Muscle layer of duodenum (tissue), 2 donors: Measurements from ENCODE around the gene SND1.

ENCODE experiments used
- H3K27ac ChIP-seq: one replicate; pipeline ENCODE4 v1.7.0; 2013; ENCODE audit warnings: mild to moderate bottlenecking, low read length
- H3K27me3 ChIP-seq: one replicate; pipeline ENCODE4 v1.7.0; 2013; ENCODE audit warnings: low read depth, mild to moderate bottlenecking, control low read depth, low read length
- H3K36me3 ChIP-seq, 2 donors: one replicate each; pipeline ENCODE4 v1.7.0; 2013; ENCODE audit warnings: low read length in 2 of 2, control low read depth in 1 of 2, mild to moderate bottlenecking in 1 of 2; ENCODE audit not compliant: insufficient read depth in 2 of 2, control insufficient read depth in 1 of 2
- H3K4me1 ChIP-seq, 2 donors: one replicate each; pipeline ENCODE4 v1.7.0; 2013; ENCODE audit warnings: low read length in 2 of 2, mild to moderate bottlenecking in 2 of 2, control low read depth in 1 of 2, moderate library complexity in 1 of 2; ENCODE audit not compliant: insufficient read depth in 2 of 2, control insufficient read depth in 1 of 2
- H3K4me3 ChIP-seq, 2 donors: one replicate each; pipeline ENCODE4 v1.7.0; 2013; ENCODE audit warnings: low read length in 2 of 2, low read depth in 1 of 2, mild to moderate bottlenecking in 1 of 2
- H3K9me3 ChIP-seq, 2 donors: one replicate each; pipeline ENCODE4 v1.7.0; 2013; ENCODE audit warnings: low read length in 2 of 2, control low read depth in 1 of 2, mild to moderate bottlenecking in 1 of 2; ENCODE audit not compliant: control insufficient read depth in 1 of 2
- donor health status: healthy.

Gene SND1

GRCh38 chr7:127878791-127879190 lies 226.8 kb downstream of the SND1 start:
- no peak overlapping the region for H3K4me3 ChIP-seq
- H3K27ac ChIP-seq, result no peak overlapping the region
- H3K36me3 ChIP-seq, result no peaks in the 10 kb centered on the region
- peaks cover 0 to 4% of the 10 kb centered on the region in 2 donors for H3K4me1 ChIP-seq
- no peaks in the 10 kb centered on the region for H3K9me3 ChIP-seq
- no peaks in the 10 kb centered on the region for H3K27me3 ChIP-seq

GRCh38 chr7:127879436-127879835 lies 227.4 kb downstream of the SND1 start:
- Histone ChIP-seq H3K4me3 (no peak overlapping the region), H3K27ac (no peak overlapping the region), H3K36me3 (no peaks in the 10 kb centered on the region), H3K4me1 (peaks cover 0 to 4% of the 10 kb centered on the region in 2 donors), H3K27me3 (no peaks in the 10 kb centered on the region), H3K9me3 (no peaks in the 10 kb centered on the region)

DNA sequence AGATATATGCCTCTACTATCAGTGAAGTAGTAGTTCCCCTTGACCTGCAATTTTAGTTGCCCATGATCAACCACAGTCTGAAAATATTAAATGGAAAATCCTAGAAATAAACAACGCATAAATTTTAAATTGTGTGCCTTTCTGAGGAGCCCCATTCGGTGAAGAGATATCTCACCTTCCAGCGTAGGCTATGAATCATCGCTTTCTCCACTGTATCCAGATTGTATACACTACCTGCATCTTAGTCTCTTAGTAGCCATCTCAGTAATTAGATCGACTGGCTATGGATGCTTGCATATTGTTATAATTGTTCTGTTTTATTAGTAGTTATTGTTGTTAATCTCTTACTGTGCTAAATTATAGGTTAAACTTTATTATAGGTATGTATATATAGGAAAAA lies 227.9 kb downstream of the SND1 start:
- H3K36me3 ChIP-seq, result no peaks in the 10 kb centered on the region
- H3K9me3 ChIP-seq, result no peaks in the 10 kb centered on the region
- H3K4me3 ChIP-seq, result no peak overlapping the region
- no peak overlapping the region for H3K27ac ChIP-seq
- H3K27me3 ChIP-seq, result no peaks in the 10 kb centered on the region
- peaks cover 0 to 4% of the 10 kb centered on the region in 2 donors for H3K4me1 ChIP-seq

- Histone ChIP-seq H3K27me3 (no peaks in the 10 kb centered on the region), H3K4me3 (no peak overlapping the region), H3K36me3 (no peaks in the 10 kb centered on the region), H3K9me3 (no peaks in the 10 kb centered on the region), H3K27ac (no peak overlapping the region), H3K4me1 (peaks cover 0 to 4% of the 10 kb centered on the region in 2 donors)
These were observed 228.5 kb downstream of the SND1 start for GRCh38 chr7:127880454-127880853.

- no peak overlapping the region for H3K27ac ChIP-seq
These were observed 229.6 kb downstream of the SND1 start for GRCh38 chr7:127881564-127881963.

DNA sequence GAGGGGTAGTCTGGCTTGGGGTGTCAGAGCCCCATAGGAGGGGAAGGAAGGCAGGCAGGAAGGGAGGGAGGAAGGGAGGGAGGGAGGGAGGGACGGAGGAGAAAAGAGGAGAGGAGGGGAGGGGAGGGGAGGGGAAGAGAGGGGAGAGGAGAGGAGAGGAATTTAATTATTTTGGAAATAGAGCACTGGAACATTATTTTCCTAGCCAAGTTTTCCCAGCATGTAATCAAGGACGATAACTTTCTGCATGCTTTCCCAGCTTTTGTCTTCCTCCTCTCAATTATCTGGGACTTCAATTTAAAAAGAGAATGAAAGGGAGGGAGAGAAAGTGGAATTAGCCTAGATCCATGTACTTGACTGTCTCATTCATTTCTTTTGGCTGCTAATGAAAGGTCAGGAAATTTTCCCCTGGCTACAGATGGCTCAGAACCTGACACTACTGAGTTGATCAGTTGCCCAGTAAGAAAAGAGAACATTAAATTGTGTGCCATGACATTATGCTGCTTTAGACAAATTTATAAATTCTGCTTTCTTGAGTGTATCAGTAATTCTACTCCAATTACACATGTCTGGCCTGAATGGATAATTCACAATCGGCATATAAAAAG lies 230.4 kb downstream of the SND1 start:
- no peaks in the 10 kb centered on the region for H3K36me3 ChIP-seq
- H3K4me3 ChIP-seq, result no peak overlapping the region
- peaks cover 0 to 4% of the 10 kb centered on the region in 2 donors for H3K4me1 ChIP-seq
- H3K9me3 ChIP-seq, result no peaks in the 10 kb centered on the region
- no peaks in the 10 kb centered on the region for H3K27me3 ChIP-seq
- H3K27ac ChIP-seq, result no peak overlapping the region

More at GRCh38 chr7:127881564-127881963, 229.6 kb downstream of the SND1 start:
- H3K9me3 ChIP-seq, result no peaks in the 10 kb centered on the region
- no peaks in the 10 kb centered on the region for H3K27me3 ChIP-seq
- peaks cover 0 to 4% of the 10 kb centered on the region in 2 donors for H3K4me1 ChIP-seq
- H3K36me3 ChIP-seq, result no peaks in the 10 kb centered on the region
- H3K4me3 ChIP-seq, result no peak overlapping the region

- Histone ChIP-seq H3K27me3 (no peaks in the 10 kb centered on the region), H3K9me3 (no peaks in the 10 kb centered on the region), H3K27ac (no peak overlapping the region), H3K36me3 (peaks cover 6 to 10% of the 10 kb centered on the region in 2 donors), H3K4me3 (no peak overlapping the region), H3K4me1 (peaks cover 0 to 4% of the 10 kb centered on the region in 2 donors)
These were observed 232.1 kb downstream of the SND1 start for GRCh38 chr7:127884066-127884559.

DNA sequence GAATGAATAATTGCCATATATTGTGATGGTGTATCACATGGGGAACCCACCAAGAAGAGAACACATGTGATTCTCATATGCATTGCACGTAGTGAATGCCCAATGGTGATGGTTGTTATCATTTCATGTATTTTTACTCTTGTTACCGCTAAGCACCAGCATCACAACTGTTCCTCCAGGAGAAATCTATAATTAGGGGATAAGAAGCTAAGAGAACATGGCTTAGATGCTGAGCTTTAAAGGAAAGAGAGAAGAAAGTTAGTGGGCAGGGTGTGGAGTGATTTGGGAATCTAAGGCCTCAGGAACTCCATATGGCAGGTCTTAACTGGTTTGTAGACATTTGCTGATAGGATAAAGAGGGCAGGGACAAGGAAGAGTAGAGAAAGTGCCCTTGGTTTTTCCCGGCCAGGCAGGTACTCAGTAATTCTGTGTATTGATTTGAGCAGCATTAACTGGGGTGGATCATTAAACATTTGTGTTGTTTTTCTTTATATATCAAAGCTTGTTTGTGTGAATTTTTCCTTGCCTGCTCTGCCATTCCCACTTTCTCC lies 233.3 kb downstream of the SND1 start:
- H3K36me3 ChIP-seq, result peaks cover 6 to 10% of the 10 kb centered on the region in 2 donors
- H3K27ac ChIP-seq, result no peak overlapping the region
- H3K4me3 ChIP-seq, result no peak overlapping the region
- no peaks in the 10 kb centered on the region for H3K9me3 ChIP-seq
- H3K4me1 ChIP-seq, result peaks cover 0 to 4% of the 10 kb centered on the region in 2 donors
- no peaks in the 10 kb centered on the region for H3K27me3 ChIP-seq

GRCh38 chr7:127885843-127886242 lies 233.8 kb downstream of the SND1 start:
- peaks cover 0 to 4% of the 10 kb centered on the region in 2 donors for H3K4me1 ChIP-seq
- H3K36me3 ChIP-seq, result peaks cover 6 to 10% of the 10 kb centered on the region in 2 donors
- H3K27me3 ChIP-seq, result no peaks in the 10 kb centered on the region
- no peaks in the 10 kb centered on the region for H3K9me3 ChIP-seq
- H3K27ac ChIP-seq, result no peak overlapping the region
- H3K4me3 ChIP-seq, result no peak overlapping the region

DNA sequence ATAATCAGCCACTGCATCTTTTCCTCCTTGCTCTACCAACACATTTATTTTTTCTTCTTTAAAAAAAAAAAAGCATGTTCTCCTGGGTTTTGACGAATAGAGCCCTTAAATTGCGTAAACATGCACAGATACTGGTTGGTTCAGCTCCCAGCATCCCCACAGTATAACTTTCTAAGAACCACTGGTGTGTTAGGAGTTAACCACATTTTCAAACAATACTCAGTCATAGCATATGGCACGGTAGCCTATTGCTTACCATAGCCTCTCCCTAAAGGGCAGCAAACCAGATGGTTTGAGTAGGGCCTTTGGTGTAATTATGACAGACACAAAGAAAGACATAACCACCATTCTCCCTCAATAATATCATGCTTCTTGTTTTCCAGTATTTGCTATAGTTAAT lies 234.3 kb downstream of the SND1 start:
- H3K27ac ChIP-seq, result no peak overlapping the region
- H3K4me3 ChIP-seq, result no peak overlapping the region
- H3K36me3 ChIP-seq, result peaks cover 6 to 10% of the 10 kb centered on the region in 2 donors
- H3K27me3 ChIP-seq, result no peaks in the 10 kb centered on the region
- peaks cover 0 to 4% of the 10 kb centered on the region in 2 donors for H3K4me1 ChIP-seq
- H3K9me3 ChIP-seq, result no peaks in the 10 kb centered on the region

DNA sequence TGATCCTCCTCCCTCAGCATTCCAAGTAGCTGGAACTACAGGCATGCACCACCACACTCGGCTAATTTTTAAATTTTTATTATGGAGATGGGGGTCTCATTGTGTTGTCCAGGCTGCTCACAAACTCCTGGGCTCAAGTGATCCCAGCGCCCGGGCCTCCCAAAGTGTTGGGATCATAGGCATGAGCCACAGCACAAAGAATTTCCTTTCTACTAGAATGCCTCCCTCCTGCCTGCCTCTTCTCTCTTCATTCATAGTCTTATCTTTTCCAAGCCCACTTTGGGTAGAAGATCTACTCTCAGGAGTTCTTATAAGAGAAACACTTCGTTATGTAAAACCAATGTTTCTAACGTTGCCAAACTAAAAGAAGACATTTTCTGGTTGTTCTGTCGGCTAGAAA lies 235.1 kb downstream of the SND1 start:
- Histone ChIP-seq H3K36me3 (peaks cover 6 to 10% of the 10 kb centered on the region in 2 donors), H3K4me1 (peaks cover 0 to 4% of the 10 kb centered on the region in 2 donors), H3K27me3 (no peaks in the 10 kb centered on the region), H3K9me3 (no peaks in the 10 kb centered on the region), H3K27ac (no peak overlapping the region), H3K4me3 (no peak overlapping the region)
